Mesenchymal stem cell (in vitro differentiated cells and primary cell): ENCODE results near the gene SIVA1.

ENCODE experiments used
- DNase-seq: peaks from one replicate; pipeline ENCODE4 v3.0.0-alpha.2; 2013
- H2AFZ ChIP-seq: one replicate; pipeline ENCODE4 v1.6.1; 2013; ENCODE audit warnings: low read depth, mild to moderate bottlenecking, control low read depth, inconsistent platforms, low read length, moderate library complexity
- H2AK5ac ChIP-seq: 2 replicates; pipeline ENCODE4 v1.6.1; 2013; ENCODE audit warnings: low read length, moderate library complexity, mild to moderate bottlenecking, inconsistent platforms; ENCODE audit not compliant: severe bottlenecking
- H2BK120ac ChIP-seq: one replicate; pipeline ENCODE4 v1.6.1; 2013; ENCODE audit warnings: low read depth, mild to moderate bottlenecking, inconsistent platforms, low read length, moderate library complexity
- H2BK12ac ChIP-seq, 2 experiments: one replicate each; pipeline ENCODE4 v1.6.1; 2013; ENCODE audit warnings: inconsistent platforms in 2 of 2, low read length in 2 of 2, mild to moderate bottlenecking in 2 of 2, moderate library complexity in 2 of 2, control low read depth in 1 of 2
- H2BK15ac ChIP-seq: one replicate; pipeline ENCODE4 v1.6.1; 2013; ENCODE audit warnings: mild to moderate bottlenecking, low read depth, inconsistent platforms; ENCODE audit not compliant: poor library complexity, severe bottlenecking
- H2BK5ac ChIP-seq: 2 replicates; pipeline ENCODE4 v1.6.1; 2013; ENCODE audit warnings: low read depth, mild to moderate bottlenecking, low read length, control low read depth, inconsistent platforms; ENCODE audit not compliant: poor library complexity, severe bottlenecking
- H3K14ac ChIP-seq, 2 experiments: one replicate each; pipeline ENCODE4 v1.6.1; 2013; ENCODE audit warnings: inconsistent platforms in 2 of 2, low read length in 2 of 2, control low read depth in 1 of 2, mild to moderate bottlenecking in 1 of 2, moderate library complexity in 1 of 2
- H3K18ac ChIP-seq, 2 experiments: one replicate each; pipeline ENCODE4 v1.6.1; 2013; ENCODE audit warnings: inconsistent platforms in 2 of 2, low read length in 2 of 2, control low read depth in 1 of 2, low read depth in 1 of 2, mild to moderate bottlenecking in 1 of 2
- H3K23ac ChIP-seq, 2 experiments: one replicate each; pipeline ENCODE4 v1.6.1; 2013; ENCODE audit warnings: inconsistent platforms in 2 of 2, low read length in 2 of 2, mild to moderate bottlenecking in 2 of 2, moderate library complexity in 2 of 2, control low read depth in 1 of 2
- H3K27ac ChIP-seq: 2 replicates; pipeline ENCODE4 v1.5.1; 2013; ENCODE audit warnings: mild to moderate bottlenecking, moderate library complexity, low read length, control low read depth, inconsistent platforms; ENCODE audit not compliant: poor library complexity, severe bottlenecking
- H3K27me3 ChIP-seq, 2 experiments: 2 replicates each; pipeline versions ENCODE4 v1.6.1 to v1.7.0; 2013; ENCODE audit warnings: low read length in 2 of 2, mild to moderate bottlenecking in 2 of 2, moderate library complexity in 2 of 2, control low read depth in 1 of 2, inconsistent platforms in 1 of 2; ENCODE audit not compliant: control insufficient read depth in 1 of 2, insufficient read depth in 1 of 2
- H3K36me3 ChIP-seq, 2 experiments: 2 replicates each; pipeline versions ENCODE4 v1.6.1 to v1.7.0; 2013; ENCODE audit warnings: low read length in 2 of 2, control low read depth in 1 of 2, inconsistent platforms in 1 of 2, low read depth in 1 of 2, mild to moderate bottlenecking in 1 of 2; ENCODE audit not compliant: insufficient read depth in 2 of 2, control insufficient read depth in 1 of 2
- H3K4ac ChIP-seq, 2 experiments: one replicate each; pipeline ENCODE4 v1.6.1; 2013; ENCODE audit warnings: inconsistent platforms in 2 of 2, low read length in 2 of 2, mild to moderate bottlenecking in 2 of 2, moderate library complexity in 2 of 2, control low read depth in 1 of 2, low read depth in 1 of 2
- H3K4me1 ChIP-seq: 2 replicates; pipeline ENCODE4 v1.6.1; 2013; ENCODE audit warnings: low read depth, low read length, control low read depth; ENCODE audit not compliant: control insufficient read depth, insufficient read depth
- H3K4me2 ChIP-seq: 2 replicates; pipeline ENCODE4 v1.6.1; 2013; ENCODE audit warnings: low read length, mild to moderate bottlenecking, inconsistent platforms; ENCODE audit not compliant: poor library complexity, severe bottlenecking
- H3K4me3 ChIP-seq, 2 experiments: 2 replicates each; pipeline versions ENCODE4 v1.5.1 to v1.7.0; 2013; ENCODE audit warnings: low read length in 2 of 2, mild to moderate bottlenecking in 2 of 2, control low read depth in 1 of 2, low read depth in 1 of 2; ENCODE audit not compliant: insufficient read depth in 1 of 2
- H3K79me1 ChIP-seq: replicated peaks from 2 replicates; pipeline ENCODE4 v1.6.1; 2013; ENCODE audit warnings: mild to moderate bottlenecking, control low read depth, low read length, inconsistent platforms; ENCODE audit not compliant: poor library complexity, severe bottlenecking
- H3K9ac ChIP-seq: 2 replicates; pipeline ENCODE4 v1.7.0; 2013; ENCODE audit warnings: mild to moderate bottlenecking, low read length, moderate library complexity
- H3K9me3 ChIP-seq: 2 replicates; pipeline ENCODE4 v1.7.0; 2013; ENCODE audit warnings: mild to moderate bottlenecking, low read length; ENCODE audit not compliant: control insufficient read depth
- H4K8ac ChIP-seq: one replicate; pipeline ENCODE4 v1.6.1; 2013; ENCODE audit warnings: inconsistent platforms, mild to moderate bottlenecking, low read length, moderate library complexity
- H4K91ac ChIP-seq: one replicate; pipeline ENCODE4 v1.6.1; 2013; ENCODE audit warnings: mild to moderate bottlenecking, low read length, inconsistent platforms
- WGBS: methylation state at CpG from one replicate; pipeline ENCODE4 v1.1.7; 2013; ENCODE audit warnings: mixed read lengths; 5-methylcytosine and 5-hydroxymethylcytosine counted together

The SIVA1 gene

DNA sequence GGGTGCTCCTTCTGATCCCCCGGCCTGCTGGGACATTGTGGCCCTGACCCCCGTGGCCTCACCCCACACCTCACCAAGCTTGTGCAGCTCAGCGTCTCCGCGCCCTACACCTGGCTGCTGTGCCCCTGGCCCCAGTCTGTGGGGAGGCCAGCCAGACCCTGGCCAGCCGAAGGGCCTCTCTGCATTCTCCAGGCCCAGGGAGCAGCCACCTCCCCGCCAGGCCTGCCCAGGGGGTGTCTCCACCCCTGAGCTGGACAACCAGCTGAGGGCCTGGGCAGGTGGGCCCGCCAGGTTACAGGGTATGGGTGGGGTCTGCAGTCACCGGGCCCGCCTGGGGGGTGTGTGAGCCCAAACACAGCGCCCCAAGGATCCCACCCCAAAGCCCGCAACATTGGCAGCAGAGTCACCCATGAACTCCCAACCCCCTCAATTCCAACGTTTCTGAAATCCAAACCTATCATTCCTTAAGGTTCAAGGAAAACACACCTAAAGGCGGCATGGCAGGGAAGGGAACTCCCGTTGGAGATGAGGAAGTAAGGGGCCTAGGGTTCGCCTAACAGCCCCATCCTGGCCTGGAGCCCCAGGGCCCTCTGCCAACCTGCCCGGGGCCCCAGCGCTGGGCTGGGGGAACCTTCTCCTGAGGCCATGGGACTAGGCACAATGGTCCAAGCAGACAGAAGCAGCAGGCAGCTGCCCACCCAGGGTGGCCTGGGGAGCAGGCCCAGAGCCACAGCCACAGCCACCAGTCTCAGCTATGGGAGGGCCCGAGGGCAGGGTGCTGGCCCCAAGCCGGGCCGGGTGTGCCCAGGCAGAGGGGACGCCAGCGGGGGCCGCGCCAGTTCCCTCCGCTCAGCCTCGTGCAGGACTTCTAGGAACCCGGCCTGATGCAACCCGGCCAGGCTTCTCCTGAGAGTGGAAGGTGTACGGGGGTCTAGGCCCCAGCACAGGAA lies 34.1 kb downstream of the SIVA1 start:
- Histone ChIP-seq H3K79me1 (peaks cover 59% of the 10 kb centered on the region), H2BK5ac (no peak overlapping the region), H3K4ac (no peak overlapping the region), H3K18ac (no peak overlapping the region), H3K4me3 (no peak overlapping the region), H3K36me3 (peaks cover 33 to 100% of the 10 kb centered on the region in 2 experiments), H3K27me3 (no peaks in the 10 kb centered on the region), H2BK15ac (no peak overlapping the region), H3K4me2 (no peak overlapping the region), H3K27ac (no peak overlapping the region), H2BK120ac (no peak overlapping the region), H3K4me1 (peaks cover 34% of the 10 kb centered on the region), H4K91ac (no peak overlapping the region), H3K9ac (no peak overlapping the region), H3K14ac (no peak overlapping the region), H3K9me3 (no peaks in the 10 kb centered on the region), H2AK5ac (no peak overlapping the region), H4K8ac (no peak overlapping the region), H2AFZ (no peak overlapping the region), H3K23ac (no peak overlapping the region), H2BK12ac (no peak overlapping the region)
- 94% methylated on average over 25 of the region's 30 CpGs for WGBS
- DNase-seq = no peak

DNA sequence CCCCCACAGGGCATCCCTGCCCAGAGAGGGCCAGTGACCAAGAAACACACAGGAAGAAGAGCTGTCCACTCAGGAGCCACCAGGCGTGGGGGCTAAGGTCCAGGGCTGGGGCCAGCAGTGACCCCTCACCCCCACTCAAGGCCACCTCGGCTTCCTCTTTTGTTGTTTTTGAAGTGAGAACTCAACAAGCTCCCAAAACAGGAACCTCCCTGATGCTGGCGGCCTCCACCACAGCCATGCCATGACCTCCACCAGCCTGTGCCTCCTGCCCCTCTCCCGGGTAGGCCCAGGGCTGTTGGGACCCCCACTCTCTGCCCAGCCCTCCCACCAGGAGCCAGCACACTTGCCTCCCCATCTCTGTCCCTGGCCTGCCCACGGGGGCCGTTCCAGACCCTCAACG lies 34.8 kb downstream of the SIVA1 start:
- no peak overlapping the region for H2AFZ ChIP-seq
- H3K9me3 ChIP-seq = no peaks in the 10 kb centered on the region
- H2AK5ac ChIP-seq = no peak overlapping the region
- no peak overlapping the region for H3K18ac ChIP-seq
- H2BK15ac ChIP-seq = no peak overlapping the region
- no peak overlapping the region for H3K4me3 ChIP-seq
- peaks cover 54% of the 10 kb centered on the region for H3K79me1 ChIP-seq
- H4K91ac ChIP-seq = no peak overlapping the region
- H2BK120ac ChIP-seq = no peak overlapping the region
- H3K27me3 ChIP-seq = no peaks in the 10 kb centered on the region
- H3K27ac ChIP-seq = no peak overlapping the region
- no peak overlapping the region for H2BK12ac ChIP-seq
- no peak overlapping the region for H3K23ac ChIP-seq
- H2BK5ac ChIP-seq = no peak overlapping the region
- H3K4me2 ChIP-seq = no peak overlapping the region
- H4K8ac ChIP-seq = no peak overlapping the region
- WGBS = 97% methylated on average over 7 of the region's 7 CpGs
- H3K36me3 ChIP-seq = peaks cover 34 to 100% of the 10 kb centered on the region in 2 experiments
- no peak for DNase-seq
- H3K9ac ChIP-seq = no peak overlapping the region
- peaks cover 41% of the 10 kb centered on the region for H3K4me1 ChIP-seq
- H3K14ac ChIP-seq = no peak overlapping the region
- no peak overlapping the region for H3K4ac ChIP-seq

DNA sequence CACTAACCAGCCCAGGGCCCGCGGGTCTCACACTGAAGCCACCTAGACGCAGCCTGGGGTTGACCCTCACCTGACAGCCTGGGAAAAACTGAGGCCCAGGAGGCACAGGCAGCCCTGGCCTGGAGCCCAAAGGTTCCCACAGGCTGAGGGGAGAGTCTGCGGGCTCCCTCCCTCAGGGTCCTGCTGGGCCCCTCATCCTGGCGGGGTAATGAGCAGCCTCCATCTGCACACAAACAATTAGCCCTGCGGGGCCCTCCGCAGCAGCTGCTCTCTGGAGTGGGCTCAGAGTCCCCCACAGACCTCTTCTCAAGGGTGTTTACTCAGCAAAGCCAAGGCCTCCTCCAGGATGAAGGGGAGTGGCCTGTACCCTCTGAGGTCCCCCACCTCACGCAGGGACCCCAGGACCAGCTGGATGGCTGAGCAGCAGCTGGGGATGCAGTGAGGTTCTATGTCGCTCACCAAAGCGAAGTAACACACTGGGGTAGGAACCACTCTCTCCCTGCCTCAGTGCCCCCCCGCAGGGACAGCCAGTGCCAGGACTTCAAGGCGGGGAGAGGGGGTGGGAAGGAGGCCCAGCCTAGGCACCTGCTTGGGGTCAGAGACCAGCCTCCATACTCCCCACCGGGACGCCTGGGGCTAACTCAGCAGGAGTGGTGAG lies 35.3 kb downstream of the SIVA1 start:
- no peak overlapping the region for H3K14ac ChIP-seq
- H2BK5ac ChIP-seq = no peak overlapping the region
- no peak overlapping the region for H2BK12ac ChIP-seq
- H3K23ac ChIP-seq = no peak overlapping the region
- H3K9ac ChIP-seq = no peak overlapping the region
- no peak overlapping the region for H2BK120ac ChIP-seq
- peaks cover 34 to 98% of the 10 kb centered on the region in 2 experiments for H3K36me3 ChIP-seq
- H3K27ac ChIP-seq = no peak overlapping the region
- H3K18ac ChIP-seq = no peak overlapping the region
- WGBS = 96% methylated on average over 13 of the region's 14 CpGs
- DNase-seq = no peak
- H3K4me1 ChIP-seq = peaks cover 47% of the 10 kb centered on the region
- H3K79me1 ChIP-seq = peaks cover 50% of the 10 kb centered on the region
- H3K4ac ChIP-seq = no peak overlapping the region
- no peak overlapping the region for H2BK15ac ChIP-seq
- no peak overlapping the region for H2AFZ ChIP-seq
- no peak overlapping the region for H3K4me3 ChIP-seq
- no peak overlapping the region for H3K4me2 ChIP-seq
- H3K9me3 ChIP-seq = no peaks in the 10 kb centered on the region
- no peak overlapping the region for H4K91ac ChIP-seq
- no peaks in the 10 kb centered on the region for H3K27me3 ChIP-seq
- no peak overlapping the region for H4K8ac ChIP-seq
- no peak overlapping the region for H2AK5ac ChIP-seq
